Measurements from ENCODE around the gene DNAJC5G.
"Not testable (repeated sequence)": the region's sequence is repeated elsewhere in the genome, so short reads cannot be mapped to it uniquely, and the experiment has no call there.

- TF ChIP-seq, protein P1, sequence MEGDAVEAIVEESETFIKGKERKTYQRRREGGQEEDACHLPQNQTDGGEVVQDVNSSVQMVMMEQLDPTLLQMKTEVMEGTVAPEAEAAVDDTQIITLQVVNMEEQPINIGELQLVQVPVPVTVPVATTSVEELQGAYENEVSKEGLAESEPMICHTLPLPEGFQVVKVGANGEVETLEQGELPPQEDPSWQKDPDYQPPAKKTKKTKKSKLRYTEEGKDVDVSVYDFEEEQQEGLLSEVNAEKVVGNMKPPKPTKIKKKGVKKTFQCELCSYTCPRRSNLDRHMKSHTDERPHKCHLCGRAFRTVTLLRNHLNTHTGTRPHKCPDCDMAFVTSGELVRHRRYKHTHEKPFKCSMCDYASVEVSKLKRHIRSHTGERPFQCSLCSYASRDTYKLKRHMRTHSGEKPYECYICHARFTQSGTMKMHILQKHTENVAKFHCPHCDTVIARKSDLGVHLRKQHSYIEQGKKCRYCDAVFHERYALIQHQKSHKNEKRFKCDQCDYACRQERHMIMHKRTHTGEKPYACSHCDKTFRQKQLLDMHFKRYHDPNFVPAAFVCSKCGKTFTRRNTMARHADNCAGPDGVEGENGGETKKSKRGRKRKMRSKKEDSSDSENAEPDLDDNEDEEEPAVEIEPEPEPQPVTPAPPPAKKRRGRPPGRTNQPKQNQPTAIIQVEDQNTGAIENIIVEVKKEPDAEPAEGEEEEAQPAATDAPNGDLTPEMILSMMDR (IDR thresholded peaks at IDR 0.05): not testable (repeated sequence)
- TF ChIP-seq POLR2A (IDR thresholded peaks at IDR 0.05): not testable (repeated sequence)
Measured at GRCh38 chr2:27272537-27273522, 2.4 kb upstream of the DNAJC5G start.

All from heart left ventricle (tissue), 13 donors.